Right lobe of liver (tissue), 6 donors: ENCODE results near the gene ZNF266. TPM values are rescaled to one million over a fixed set of nuclear protein-coding genes. Genes with fewer than 3 reads are reported as not detected.

ENCODE experiments used
- ATAC-seq, 4 donors: fragments of 200-7000 bp; cut with Tn5 transposase; one replicate each; pipeline ENCODE4 v1.9.1; 2020; ENCODE audit warnings: mild to moderate bottlenecking in 4 of 4, moderate library complexity in 4 of 4
- DNase-seq, 3 donors: peaks; one replicate each; pipeline ENCODE4 v3.0.0-alpha.2; 2020
- H3K27ac ChIP-seq, 3 donors: fragments of 200-600 bp; one replicate each; pipeline ENCODE4 v1.8.0; 2022
- H3K27me3 ChIP-seq, 2 donors: fragments of 200-600 bp; one replicate each; pipeline ENCODE4 v1.8.0; 2022
- H3K36me3 ChIP-seq, 4 donors: fragments of 200-600 bp; sonication (generic) in 1 of 4; one replicate each; pipeline versions ENCODE4 v1.5.1 to v1.8.0; 2017 to 2022; ENCODE audit warnings: control low read depth in 1 of 4
- H3K4me1 ChIP-seq, 4 donors: fragments of 200-600 bp; sonication (generic) in 1 of 4; one replicate each; pipeline versions ENCODE4 v1.5.1 to v1.8.0; 2017 to 2022; ENCODE audit warnings: control low read depth in 1 of 4
- H3K4me3 ChIP-seq, 3 donors: fragments of 200-600 bp; one replicate each; pipeline ENCODE4 v1.8.0; 2022
- H3K9me3 ChIP-seq, 4 donors: fragments of 200-600 bp; sonication (generic) in 1 of 4; one replicate each; pipeline versions ENCODE4 v1.5.1 to v1.8.0; 2017 to 2022; ENCODE audit warnings: control low read depth in 1 of 4
- CTCF ChIP-seq, 4 donors: fragments of 200-600 bp in 3 of 4; fragments of 450-650 bp in 1 of 4; IDR thresholded peaks; one replicate each; pipeline versions ENCODE4 v1.5.1 to v1.8.0; 2016 to 2022; ENCODE audit warnings: antibody characterized with exemption in 4 of 4, mild to moderate bottlenecking in 2 of 4
- POLR2A ChIP-seq: fragments of 450-650 bp; IDR thresholded peaks from one replicate; pipeline ENCODE4 v1.6.1; 2017; ENCODE audit warnings: antibody characterized with exemption, mild to moderate bottlenecking
- WGBS: methylation state at CpG from one replicate; pipeline ENCODE4 v1.1.6; 2018; ENCODE audit warnings: low coverage, low lambda C conversion rate; ENCODE audit not compliant: insufficient coverage; ENCODE audit errors: missing lambda C conversion rate; 5-methylcytosine and 5-hydroxymethylcytosine counted together
- intact Hi-C, 2 donors: fragments of 100-400 bp; cut with DNase I; formaldehyde crosslinking; loops; one replicate each; pipeline versions ENCODE4 v1.11.2 to v1.14.1; 2022
- long read RNA-seq: library from polyadenylated mRNA; unstranded; transcript quantifications from one replicate; pipeline ENCODE4 v2.0.0, GENCODE V29; 2019
- total RNA-seq, 6 experiments: library from RNA; depleted of rRNA in 2 of 6; stranded (reverse); fragments of >200 nt in 2 of 6; fragmentation: NEBNext Ultra II Directional in 3 of 6; extraction: Animal tissue kit (Norgen Biotek cat#: 25700) in 3 of 6; gene quantifications; one replicate each; pipeline versions ENCODE4 v1.1.0 to v1.2.4, GENCODE V29; 2016 to 2023
- donor health status: DM: no; HTN: yes; CAD: no.
- donor health status: DM: no; HTN: no; CAD: no.
- donor health status: DM: no; HTN: no; CAD: no.
- donor health status: DM: no; HTN: yes; CAD: no.
- donor health status: DM: no; HTN: yes; CAD: no.

ZNF266 gene
- total RNA-seq: 1 to 10 TPM; 4.7 to 8.5 (median 5.6) TPM
- long read RNA-seq, partial matches to known transcripts: 0 of 1 reads
- long read RNA-seq, other reads (novel, unspliced or antisense): 1 of 1 reads

GRCh38 chr19:9435279-9436268 is at the start of gene ZNF266:
Gene ZNF266 (minus strand): TSS chr19:9435573. CDS start chr19:9420089, 15,484 bp downstream.
- peak; percentile 54 to 72 (median 64) for TF ChIP-seq CTCF (IDR thresholded peaks at IDR 0.05)
- TF ChIP-seq POLR2A: peak; percentile 18
- 23% methylated on average over 37 of the region's 56 CpGs for WGBS

GRCh38 chr19:9485140-9485539 is 49.8 kb upstream of the ZNF266 start:
- Histone ChIP-seq H3K27ac (no peak overlapping the region), H3K27me3 (no peaks in the 10 kb centered on the region), H3K4me1 (no peaks in the 10 kb centered on the region), H3K9me3 (peaks cover 0 to 14% (median 0%) of the 10 kb centered on the region in 4 donors), H3K4me3 (no peak overlapping the region), H3K36me3 (no peaks in the 10 kb centered on the region)
- no peak for DNase-seq
- 39% methylated on average over 2 of the region's 2 CpGs for WGBS
- intact Hi-C loops: no loop called here
- no peak for TF ChIP-seq CTCF (IDR thresholded peaks at IDR 0.05)
- TF ChIP-seq POLR2A: no peak
- no peak for ATAC-seq

More at GRCh38 chr19:9435279-9436268, at the start of gene ZNF266:
- ATAC-seq: peak; percentile 92 to 99 (median 98)
- no peaks in the 10 kb centered on the region for H3K27me3 ChIP-seq
- peaks cover 0 to 9% (median 2%) of the 10 kb centered on the region in 4 donors for H3K36me3 ChIP-seq
- H3K27ac ChIP-seq: peak within 1 kb of the TSS; percentile 63 to 82 (median 66)
- H3K4me1 ChIP-seq: peaks cover 0 to 14% (median 0%) of the 10 kb centered on the region in 4 donors
- peak within 1 kb of the TSS; percentile 68 to 74 (median 69) for H3K4me3 ChIP-seq
- DNase-seq: peak; percentile 84 to 88 (median 88)
- intact Hi-C loops: no loop called here
- H3K9me3 ChIP-seq: peaks cover 0 to 3% (median 0%) of the 10 kb centered on the region in 4 donors

- Histone ChIP-seq H3K4me1 (no peaks in the 10 kb centered on the region), H3K27me3 (no peaks in the 10 kb centered on the region), H3K4me3 (no peak overlapping the region), H3K27ac (no peak overlapping the region), H3K9me3 (peaks cover 0 to 12% (median 2%) of the 10 kb centered on the region in 4 donors), H3K36me3 (no peaks in the 10 kb centered on the region)
- ATAC-seq: no peak
- intact Hi-C loops: no loop called here
- no peak for DNase-seq
- TF ChIP-seq POLR2A (no peak), CTCF (IDR thresholded peaks at IDR 0.05) (no peak)
Measured at GRCh38 chr19:9474975-9475374, 39.6 kb upstream of the ZNF266 start.

GRCh38 chr19:9467161-9467560 is 31.8 kb upstream of the ZNF266 start:
- ATAC-seq (no peak), DNase-seq (no peak)
- Histone ChIP-seq H3K36me3 (no peaks in the 10 kb centered on the region), H3K4me1 (no peaks in the 10 kb centered on the region), H3K27me3 (no peaks in the 10 kb centered on the region), H3K9me3 (peaks cover 0 to 3% (median 0%) of the 10 kb centered on the region in 4 donors), H3K4me3 (no peak overlapping the region), H3K27ac (no peak overlapping the region)
- WGBS: 70% methylated on average over 7 of the region's 7 CpGs
- intact Hi-C loops: no loop called here
- TF ChIP-seq CTCF (IDR thresholded peaks at IDR 0.05): no peak
- no peak for TF ChIP-seq POLR2A
